Rectal smooth muscle tissue (tissue), 1 donor: ENCODE measurements around the gene TMEM255B.
"Not testable (repeated sequence)": the region's sequence is repeated elsewhere in the genome, so short reads cannot be mapped to it uniquely, and the experiment has no call there.

Source experiments
- H3K27ac ChIP-seq: one replicate; pipeline ENCODE4 v1.7.0; 2013; ENCODE audit warnings: low read depth, low read length, inconsistent platforms
- H3K27me3 ChIP-seq: one replicate; pipeline ENCODE4 v1.7.0; 2013; ENCODE audit warnings: low read length; ENCODE audit not compliant: control insufficient read depth, insufficient read depth
- H3K36me3 ChIP-seq: one replicate; pipeline ENCODE4 v1.7.0; 2013; ENCODE audit warnings: low read length; ENCODE audit not compliant: control insufficient read depth, insufficient read depth
- H3K4me1 ChIP-seq: one replicate; pipeline ENCODE4 v1.7.0; 2013; ENCODE audit warnings: low read length; ENCODE audit not compliant: control insufficient read depth, insufficient read depth
- H3K4me3 ChIP-seq: one replicate; pipeline ENCODE4 v1.7.0; 2013; ENCODE audit warnings: low read length
- H3K9ac ChIP-seq: one replicate; pipeline ENCODE4 v1.7.0; 2013; ENCODE audit warnings: low read length

TMEM255B gene

DNA sequence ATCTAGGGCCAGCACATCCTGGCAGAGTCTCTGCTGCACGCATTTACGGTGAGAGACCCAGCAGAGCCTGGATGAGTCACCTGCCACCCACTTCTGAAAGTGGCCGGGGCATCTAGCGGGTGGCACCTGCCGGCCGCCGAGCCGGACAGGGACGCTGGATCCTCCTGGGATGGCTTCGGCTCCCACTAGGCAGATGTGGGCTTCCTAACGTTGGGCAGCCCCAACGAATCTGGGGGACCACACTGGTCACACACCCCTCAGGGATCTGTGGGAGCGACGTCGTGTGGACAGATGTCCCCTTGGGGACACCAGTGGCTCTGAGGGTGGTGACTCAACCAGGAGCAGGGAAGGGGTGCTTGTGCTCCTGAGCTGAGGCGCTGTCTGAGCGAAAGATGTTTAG is 32.2 kb downstream of the TMEM255B start:
- H3K27ac ChIP-seq, result no peak overlapping the region
- H3K4me1 ChIP-seq, result no peaks in the 10 kb centered on the region
- no peaks in the 10 kb centered on the region for H3K36me3 ChIP-seq
- H3K27me3 ChIP-seq, result no peaks in the 10 kb centered on the region
- no peak overlapping the region for H3K9ac ChIP-seq
- no peak overlapping the region for H3K4me3 ChIP-seq

DNA sequence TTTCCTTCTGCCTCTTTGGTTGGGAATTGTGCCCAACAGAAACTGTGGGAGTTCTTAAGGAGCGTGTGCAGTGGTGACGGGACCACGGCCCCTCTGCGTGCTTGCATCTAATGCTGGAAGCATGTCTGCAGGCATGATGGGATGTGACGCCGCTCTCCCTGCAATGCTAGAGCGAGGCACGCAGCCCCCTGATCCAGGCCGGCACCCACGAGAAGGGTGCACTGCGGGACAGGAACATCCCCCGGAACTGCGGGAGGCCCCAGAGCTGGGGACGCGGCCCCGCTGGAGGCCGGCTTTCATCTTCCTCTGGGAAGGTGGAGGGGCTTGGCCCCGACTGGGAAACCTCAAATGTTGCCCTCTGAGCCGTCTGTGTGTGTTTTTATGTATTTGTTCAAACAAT is 32.7 kb downstream of the TMEM255B start:
- H3K36me3 ChIP-seq, result no peaks in the 10 kb centered on the region

DNA sequence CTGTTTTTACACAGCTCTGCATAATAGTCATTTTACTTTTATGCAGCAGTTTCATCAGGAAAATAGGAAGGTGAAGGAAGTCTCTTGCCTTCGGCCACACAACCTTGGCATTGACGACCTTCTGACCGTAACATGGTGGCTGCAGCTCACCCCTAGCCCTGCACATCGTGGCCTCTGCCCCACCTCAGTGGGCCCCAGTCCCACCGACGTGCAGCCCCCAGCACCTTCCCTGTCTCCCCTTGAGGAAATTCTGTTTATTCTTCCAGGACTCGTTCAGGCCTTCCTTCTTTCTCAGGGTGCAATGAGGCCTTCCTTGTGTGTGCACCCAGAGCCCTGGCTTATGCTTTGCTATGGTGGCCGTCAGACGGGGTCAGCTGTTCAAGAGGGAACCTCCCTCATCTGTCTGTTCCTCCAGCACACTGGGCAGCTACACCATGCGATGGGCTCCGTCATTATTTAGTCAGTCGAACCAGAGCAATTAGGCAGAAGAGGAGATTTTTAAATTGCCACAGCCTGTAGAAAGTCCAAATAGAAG is 33.3 kb downstream of the TMEM255B start:
- Histone ChIP-seq H3K9ac (no peak overlapping the region), H3K4me1 (no peaks in the 10 kb centered on the region), H3K4me3 (no peak overlapping the region), H3K27me3 (no peaks in the 10 kb centered on the region), H3K36me3 (no peaks in the 10 kb centered on the region), H3K27ac (no peak overlapping the region)

More for the DNA sequence above, 32.7 kb downstream of the TMEM255B start:
- Histone ChIP-seq H3K9ac (no peak overlapping the region), H3K27ac (no peak overlapping the region), H3K4me3 (no peak overlapping the region), H3K27me3 (no peaks in the 10 kb centered on the region), H3K4me1 (no peaks in the 10 kb centered on the region)

DNA sequence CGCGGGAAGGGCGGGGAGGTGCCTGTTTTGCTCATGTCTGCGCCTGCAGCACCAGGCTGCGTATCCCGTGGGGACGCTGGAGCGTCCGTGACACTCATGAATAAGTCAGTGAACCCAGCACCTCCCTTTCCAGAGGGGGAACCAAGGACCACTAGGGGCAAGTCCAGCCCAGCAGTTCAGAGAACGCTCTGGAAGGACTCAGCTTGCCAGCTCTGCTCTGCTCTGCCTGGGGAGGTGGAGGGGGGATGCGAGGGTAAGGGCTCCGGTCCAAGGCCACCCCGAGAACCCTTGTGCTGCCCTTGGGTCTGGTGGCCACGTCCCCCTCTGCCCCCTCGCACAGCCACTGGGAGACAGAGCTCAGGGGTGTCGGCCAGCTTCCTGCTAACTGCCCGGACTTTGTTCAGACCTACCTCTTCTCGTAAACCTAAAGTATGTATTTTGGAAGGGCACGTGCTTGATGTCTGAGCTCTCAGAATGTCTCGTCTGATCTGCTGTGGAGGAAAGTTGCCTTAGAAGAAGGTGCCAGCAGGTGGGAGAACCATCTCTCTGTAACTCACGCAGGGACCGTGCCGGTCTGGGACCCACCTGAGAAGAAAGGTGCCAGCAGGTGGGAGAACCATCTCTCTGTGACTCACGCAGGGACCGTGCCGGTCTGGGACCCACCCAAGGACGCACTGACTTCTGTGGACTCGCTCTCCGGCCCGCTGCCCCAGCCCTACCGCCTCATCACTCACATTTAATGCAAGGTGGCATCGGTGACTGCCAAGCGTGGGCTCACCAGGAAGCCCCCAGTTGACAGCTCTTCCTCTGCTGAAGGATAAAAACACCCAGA is 34.1 kb downstream of the TMEM255B start:
- H3K27ac ChIP-seq, result no peak overlapping the region
- H3K9ac ChIP-seq, result no peak overlapping the region
- H3K4me3 ChIP-seq, result no peak overlapping the region
- no peaks in the 10 kb centered on the region for H3K27me3 ChIP-seq
- H3K36me3 ChIP-seq, result no peaks in the 10 kb centered on the region
- no peaks in the 10 kb centered on the region for H3K4me1 ChIP-seq

DNA sequence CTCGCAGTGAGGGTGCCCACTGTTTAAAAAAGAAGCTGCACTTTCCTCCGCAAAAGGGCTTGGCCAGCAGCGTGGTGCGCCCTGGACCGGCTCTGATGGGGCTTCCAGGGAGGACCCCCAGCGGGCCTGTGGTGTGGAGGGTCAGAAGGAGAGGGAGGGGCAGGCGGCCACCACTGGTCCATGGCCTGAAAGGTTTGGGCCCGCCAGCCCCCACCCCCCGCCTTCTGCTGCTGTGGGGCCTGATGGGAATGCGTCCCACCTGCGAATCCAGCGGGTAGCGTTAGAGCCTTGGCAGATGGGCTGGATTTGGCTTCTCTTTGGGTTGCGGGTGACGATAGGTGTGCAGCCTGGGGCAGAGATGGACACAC is 34.7 kb downstream of the TMEM255B start:
- no peaks in the 10 kb centered on the region for H3K36me3 ChIP-seq
- no peak overlapping the region for H3K4me3 ChIP-seq
- H3K4me1 ChIP-seq, result no peaks in the 10 kb centered on the region
- no peaks in the 10 kb centered on the region for H3K27me3 ChIP-seq
- H3K9ac ChIP-seq, result no peak overlapping the region
- H3K27ac ChIP-seq, result no peak overlapping the region

DNA sequence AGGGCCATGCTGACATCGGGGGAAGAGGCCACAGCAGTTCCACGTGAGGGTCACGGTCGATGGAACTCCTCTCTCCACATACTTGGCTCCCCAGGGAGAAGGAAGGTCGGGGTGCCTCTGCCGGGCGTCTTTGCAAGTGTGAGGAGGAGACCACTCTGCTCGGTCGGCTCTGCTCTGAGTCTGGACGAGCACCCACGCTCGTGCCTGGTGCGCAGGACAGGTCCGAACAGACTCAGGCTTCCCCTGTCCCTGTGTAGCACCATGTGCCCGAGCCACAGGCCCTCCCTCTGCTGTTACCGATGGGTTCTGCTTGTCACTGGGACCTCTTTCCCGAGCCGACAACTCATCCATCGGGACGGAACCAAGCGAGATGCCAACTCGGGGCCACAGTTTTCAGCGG is 35.1 kb downstream of the TMEM255B start:
- no peak overlapping the region for H3K4me3 ChIP-seq
- H3K27ac ChIP-seq, result no peak overlapping the region
- no peaks in the 10 kb centered on the region for H3K36me3 ChIP-seq
- H3K4me1 ChIP-seq, result no peaks in the 10 kb centered on the region
- no peak overlapping the region for H3K9ac ChIP-seq
- H3K27me3 ChIP-seq, result no peaks in the 10 kb centered on the region

DNA sequence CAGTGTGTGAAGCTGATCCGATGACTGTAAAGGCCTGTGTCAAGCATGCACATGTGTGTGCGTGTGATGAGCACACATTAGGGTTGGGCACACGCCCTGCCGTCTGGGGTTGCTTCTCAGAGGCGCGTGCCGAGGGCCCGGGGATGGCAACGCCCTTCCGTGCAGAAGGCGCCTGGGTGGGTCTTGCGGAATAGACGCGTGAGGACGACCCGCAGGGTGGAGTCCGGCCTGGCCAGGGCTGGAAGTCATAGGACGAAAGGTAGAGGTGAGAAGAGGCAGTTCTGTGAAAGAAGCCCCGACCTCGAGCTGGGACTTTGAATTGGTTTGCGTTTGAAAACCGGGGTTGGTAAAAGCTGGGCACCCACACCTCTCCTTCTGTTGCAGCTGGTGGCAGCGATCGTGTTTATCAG is 35.7 kb downstream of the TMEM255B start:
- Histone ChIP-seq H3K36me3 (no peaks in the 10 kb centered on the region), H3K4me1 (no peaks in the 10 kb centered on the region), H3K9ac (no peak overlapping the region), H3K27ac (no peak overlapping the region), H3K4me3 (no peak overlapping the region), H3K27me3 (no peaks in the 10 kb centered on the region)

DNA sequence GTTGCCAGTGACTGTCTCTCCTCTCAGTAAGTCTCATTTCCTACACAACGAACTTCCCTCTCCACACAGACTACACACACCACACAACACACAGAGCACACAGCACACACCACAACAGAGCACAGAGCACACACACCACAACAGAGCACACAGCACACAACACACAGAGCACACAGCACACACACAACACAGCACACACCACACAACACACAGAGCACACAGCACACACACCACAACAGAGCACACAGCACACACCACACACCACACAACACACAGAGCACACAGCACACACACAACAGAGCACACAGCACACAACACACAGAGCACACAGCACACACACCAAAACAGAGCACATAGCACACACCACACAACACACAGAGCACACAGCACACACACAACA is 36.3 kb downstream of the TMEM255B start:
- not testable (repeated sequence) for H3K36me3 ChIP-seq, H3K4me1 ChIP-seq, H3K4me3 ChIP-seq, H3K27ac ChIP-seq, H3K27me3 ChIP-seq, H3K9ac ChIP-seq

DNA sequence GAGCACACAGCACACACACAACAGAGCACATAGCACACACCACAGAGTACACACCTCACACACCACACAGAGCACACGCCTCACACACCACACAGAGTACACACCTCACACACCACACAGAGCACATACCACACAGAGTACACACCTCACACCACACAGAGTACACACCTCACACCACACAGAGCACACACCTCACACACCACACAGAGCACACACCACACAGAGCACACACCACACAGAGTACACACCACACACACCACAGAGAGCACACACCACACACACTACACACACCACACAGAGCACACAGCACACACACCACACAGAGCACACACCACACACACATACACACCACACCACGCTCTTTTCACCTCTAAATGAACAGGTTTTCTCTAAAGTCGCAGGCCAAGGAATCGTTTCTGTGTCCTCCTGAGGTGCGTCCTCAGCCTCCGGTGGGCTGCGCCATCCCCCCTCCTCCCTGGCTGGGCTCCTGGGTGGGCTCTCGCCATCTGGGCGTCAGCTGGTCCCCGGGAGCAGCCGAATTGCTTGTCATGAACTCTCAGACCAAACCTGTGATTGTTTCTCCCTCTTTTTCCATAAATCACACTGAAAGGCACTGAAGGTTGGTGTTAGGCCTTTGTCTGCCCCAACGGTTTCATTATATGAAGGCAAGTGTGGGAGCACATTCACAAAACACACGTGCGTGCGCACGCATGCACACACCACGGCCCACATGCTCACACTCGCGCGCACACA is 37.4 kb downstream of the TMEM255B start:
- no peak overlapping the region for H3K9ac ChIP-seq
- no peaks in the 10 kb centered on the region for H3K36me3 ChIP-seq
- H3K27me3 ChIP-seq, result no peaks in the 10 kb centered on the region
- no peaks in the 10 kb centered on the region for H3K4me1 ChIP-seq
- no peak overlapping the region for H3K4me3 ChIP-seq
- H3K27ac ChIP-seq, result no peak overlapping the region

DNA sequence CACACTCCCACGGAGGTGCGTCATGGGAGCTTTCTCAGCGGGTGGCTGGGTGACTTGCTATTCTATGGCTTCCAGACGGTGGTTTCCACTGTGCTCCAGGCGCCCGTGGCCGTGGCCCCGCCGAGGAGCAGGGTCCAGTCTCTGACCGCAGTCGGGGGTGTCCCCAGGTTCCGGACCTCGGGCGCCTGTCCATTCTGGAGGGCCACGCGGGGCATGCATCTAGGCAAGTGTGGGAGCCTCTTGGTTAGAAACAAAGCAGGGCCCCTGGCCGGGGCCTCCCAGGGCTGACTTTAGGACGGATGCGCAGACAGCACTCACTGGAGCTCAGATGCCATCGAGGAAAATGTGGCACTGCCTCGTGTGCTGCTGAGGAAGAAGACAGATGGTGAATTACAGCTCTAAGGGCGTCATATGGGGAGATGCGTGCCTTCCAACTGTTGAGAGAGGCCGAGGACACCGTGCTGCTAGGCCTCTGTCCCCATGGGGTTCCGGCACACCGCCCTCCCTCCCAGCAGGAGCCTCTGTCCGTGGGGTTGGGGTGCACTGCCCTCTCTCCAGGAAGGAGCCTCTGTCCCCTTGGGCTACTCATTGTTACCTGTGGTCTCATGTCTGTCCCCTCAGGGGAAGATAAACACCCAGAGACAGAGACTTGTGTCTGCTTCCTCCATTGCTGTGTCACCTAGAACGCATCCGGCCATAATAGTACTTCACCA is 38.1 kb downstream of the TMEM255B start:
- Histone ChIP-seq H3K27me3 (no peaks in the 10 kb centered on the region), H3K4me1 (no peaks in the 10 kb centered on the region), H3K9ac (no peak overlapping the region), H3K4me3 (no peak overlapping the region), H3K27ac (no peak overlapping the region), H3K36me3 (no peaks in the 10 kb centered on the region)

DNA sequence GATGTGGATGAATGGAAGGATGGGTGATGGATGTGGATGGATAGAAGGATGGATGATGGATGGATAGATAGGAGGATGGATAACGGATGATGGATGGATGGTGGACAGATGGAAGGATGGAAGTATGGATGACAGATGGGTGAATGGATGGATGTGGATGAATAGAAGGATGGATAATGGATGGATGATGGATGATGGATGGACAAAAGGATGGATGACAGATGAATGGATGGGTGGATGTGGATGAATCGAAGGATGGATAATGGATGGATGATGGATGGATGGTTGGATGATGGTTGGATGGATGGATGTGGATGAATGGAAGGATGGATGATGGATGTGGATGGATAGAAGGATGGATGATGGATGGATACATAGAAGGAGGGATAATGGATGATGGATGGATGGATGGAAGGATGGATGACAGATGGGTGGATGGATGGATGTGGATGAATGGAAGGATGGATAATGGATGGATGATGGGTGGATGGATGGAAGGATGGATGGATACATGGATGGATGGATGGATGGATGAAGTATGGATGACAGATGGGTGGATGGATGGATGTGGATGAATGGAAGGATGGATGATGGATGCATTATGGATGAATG is 39.3 kb downstream of the TMEM255B start:
- H3K4me1 ChIP-seq, result no peaks in the 10 kb centered on the region
- H3K27me3 ChIP-seq, result no peaks in the 10 kb centered on the region
- no peak overlapping the region for H3K9ac ChIP-seq
- H3K27ac ChIP-seq, result no peak overlapping the region
- H3K36me3 ChIP-seq, result no peaks in the 10 kb centered on the region
- H3K4me3 ChIP-seq, result no peak overlapping the region

DNA sequence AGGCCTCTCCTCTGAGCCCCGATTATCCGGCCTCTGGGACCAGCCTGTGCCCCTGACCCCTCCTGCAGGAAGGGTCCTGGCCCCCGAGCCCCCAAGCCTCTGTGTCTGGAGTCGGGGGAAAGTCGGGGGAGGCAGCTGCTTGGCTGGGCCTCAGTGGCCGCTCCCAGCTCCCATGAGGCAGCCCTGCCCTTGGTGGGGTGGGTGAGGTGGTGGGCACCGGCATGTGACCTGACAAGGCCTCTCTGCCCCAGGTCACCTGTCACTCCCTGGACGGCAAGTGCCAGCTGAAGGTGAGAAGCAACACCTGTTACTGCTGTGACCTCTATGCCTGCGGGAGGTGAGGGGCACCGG is 41.5 kb downstream of the TMEM255B start:
- Histone ChIP-seq H3K27me3 (no peaks in the 10 kb centered on the region), H3K27ac (no peak overlapping the region), H3K4me1 (no peaks in the 10 kb centered on the region), H3K9ac (no peak overlapping the region), H3K4me3 (no peak overlapping the region), H3K36me3 (no peaks in the 10 kb centered on the region)
